ENCODE measurements around the gene NOTCH1. TPM values are rescaled to one million over a fixed set of nuclear protein-coding genes. Genes with fewer than 3 reads are reported as not detected.

Gene NOTCH1
- polyA plus RNA-seq, 1 donor from 2014 or later = 0.15 TPM

DNA sequence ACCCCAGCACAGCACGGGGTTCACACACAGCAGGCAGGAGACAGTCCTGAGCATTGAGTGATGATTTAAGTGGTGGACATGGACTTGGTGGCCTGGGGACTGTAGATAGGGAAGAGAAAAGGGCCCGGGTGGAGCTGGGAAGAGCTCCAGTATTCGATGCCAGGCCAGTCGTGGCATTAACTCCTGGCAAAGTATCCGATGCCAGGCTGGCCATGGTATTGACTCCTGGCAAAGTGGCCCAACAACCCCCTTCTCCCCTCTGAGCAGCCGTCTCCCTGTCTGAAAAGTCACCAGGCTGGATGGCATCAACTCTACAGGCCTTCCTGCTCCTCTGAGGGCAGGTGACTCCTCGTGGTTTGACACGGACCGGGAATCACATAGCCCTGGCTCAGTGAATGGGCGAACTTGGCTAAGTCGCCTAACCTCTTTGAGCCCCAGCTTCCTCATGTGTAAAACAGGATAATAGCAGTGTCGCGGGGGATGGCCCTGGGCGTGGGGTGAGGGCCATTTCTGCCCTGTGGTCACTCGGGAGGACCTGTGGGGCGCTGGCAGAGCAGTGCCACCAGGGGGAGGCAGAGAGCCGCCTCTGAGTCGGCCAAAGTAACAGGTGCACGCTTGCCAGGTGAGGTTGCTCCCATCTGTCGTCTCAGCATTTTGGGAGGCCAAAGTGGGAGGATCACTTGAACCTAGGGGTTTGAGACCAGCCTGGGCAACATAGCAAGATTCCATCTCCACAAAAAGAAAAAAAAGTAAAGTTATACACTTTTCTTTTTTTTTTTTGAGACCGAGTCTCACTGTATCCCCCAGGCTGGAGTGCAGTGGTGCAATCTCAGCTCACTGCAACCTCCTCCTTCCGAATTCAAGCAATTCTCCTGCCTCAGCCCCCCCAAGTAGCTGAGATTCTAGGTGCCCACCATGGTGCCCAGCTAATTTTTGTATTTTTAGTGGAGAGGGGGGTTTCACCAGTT lies 57.3 kb downstream of the NOTCH1 start:
- no peak overlapping the region for H3K9ac ChIP-seq (ENCODE audit: low read length)
- TF ChIP-seq POLR2AphosphoS5 (IDR thresholded peaks at IDR 0.05) = no peak
- peak; percentile 99 for TF ChIP-seq SMC3 (conservative IDR thresholded peaks at IDR 0.05; ENCODE audit: poor library complexity)
- TF ChIP-seq EP300 (conservative IDR thresholded peaks at IDR 0.05; ENCODE audit: poor library complexity, severe bottlenecking) = no peak
- TF ChIP-seq EZH2 (IDR thresholded peaks at IDR 0.05; ENCODE audit: borderline replicate concordance, insufficient read depth, low read length, poor library complexity, severe bottlenecking) = no peak
- no peak for TF ChIP-seq REST (IDR thresholded peaks at IDR 0.05; ENCODE audit: borderline replicate concordance)
- TF ChIP-seq RAD21 (conservative IDR thresholded peaks at IDR 0.05) = peak; percentile 96
- no peak for TF ChIP-seq TAF1 (IDR thresholded peaks at IDR 0.05; ENCODE audit: low read depth)
- TF ChIP-seq, protein P1, sequence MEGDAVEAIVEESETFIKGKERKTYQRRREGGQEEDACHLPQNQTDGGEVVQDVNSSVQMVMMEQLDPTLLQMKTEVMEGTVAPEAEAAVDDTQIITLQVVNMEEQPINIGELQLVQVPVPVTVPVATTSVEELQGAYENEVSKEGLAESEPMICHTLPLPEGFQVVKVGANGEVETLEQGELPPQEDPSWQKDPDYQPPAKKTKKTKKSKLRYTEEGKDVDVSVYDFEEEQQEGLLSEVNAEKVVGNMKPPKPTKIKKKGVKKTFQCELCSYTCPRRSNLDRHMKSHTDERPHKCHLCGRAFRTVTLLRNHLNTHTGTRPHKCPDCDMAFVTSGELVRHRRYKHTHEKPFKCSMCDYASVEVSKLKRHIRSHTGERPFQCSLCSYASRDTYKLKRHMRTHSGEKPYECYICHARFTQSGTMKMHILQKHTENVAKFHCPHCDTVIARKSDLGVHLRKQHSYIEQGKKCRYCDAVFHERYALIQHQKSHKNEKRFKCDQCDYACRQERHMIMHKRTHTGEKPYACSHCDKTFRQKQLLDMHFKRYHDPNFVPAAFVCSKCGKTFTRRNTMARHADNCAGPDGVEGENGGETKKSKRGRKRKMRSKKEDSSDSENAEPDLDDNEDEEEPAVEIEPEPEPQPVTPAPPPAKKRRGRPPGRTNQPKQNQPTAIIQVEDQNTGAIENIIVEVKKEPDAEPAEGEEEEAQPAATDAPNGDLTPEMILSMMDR (IDR thresholded peaks at IDR 0.05; ENCODE audit: poor library complexity, severe bottlenecking) = peak; percentile 97
- TF ChIP-seq MXI1 (conservative IDR thresholded peaks at IDR 0.05; ENCODE audit: poor library complexity, severe bottlenecking) = peak; percentile 19
- no peaks in the 10 kb centered on the region for H3K27me3 ChIP-seq (ENCODE audit: insufficient read depth, low read depth, low read length)
- no peak overlapping the region for H3K27ac ChIP-seq (ENCODE audit: low read length)
- no peak overlapping the region for H2AFZ ChIP-seq (ENCODE audit: low read depth, low read length)
- H3K79me2 ChIP-seq (replicated peaks; ENCODE audit: insufficient read depth, low read length) = no peaks in the 10 kb centered on the region
- no peaks in the 10 kb centered on the region for H4K20me1 ChIP-seq (ENCODE audit: insufficient read depth)
- no peak overlapping the region for H3K4me2 ChIP-seq (ENCODE audit: low read length)
- H3K9me3 ChIP-seq (ENCODE audit: low read length) = no peaks in the 10 kb centered on the region
- H3K9me2 ChIP-seq (ENCODE audit: insufficient read depth, low read length) = no peaks in the 10 kb centered on the region
- H3K4me3 ChIP-seq (ENCODE audit: low read length) = no peak overlapping the region
- H3F3A ChIP-seq (ENCODE audit: insufficient read depth, low read length, poor library complexity, severe bottlenecking) = no peaks in the 10 kb centered on the region
- no peaks in the 10 kb centered on the region for H3K36me3 ChIP-seq (ENCODE audit: insufficient read depth, low read length)

- Histone ChIP-seq H3K9me3 (ENCODE audit: low read length) (no peaks in the 10 kb centered on the region), H3K9ac (ENCODE audit: low read length) (no peak overlapping the region), H3K27me3 (ENCODE audit: insufficient read depth, low read depth, low read length) (no peaks in the 10 kb centered on the region), H4K20me1 (ENCODE audit: insufficient read depth) (no peaks in the 10 kb centered on the region), H3F3A (ENCODE audit: insufficient read depth, low read length, poor library complexity, severe bottlenecking) (no peaks in the 10 kb centered on the region), H3K4me3 (ENCODE audit: low read length) (no peak overlapping the region), H3K27ac (ENCODE audit: low read length) (no peak overlapping the region), H2AFZ (ENCODE audit: low read depth, low read length) (no peak overlapping the region), H3K9me2 (ENCODE audit: insufficient read depth, low read length) (no peaks in the 10 kb centered on the region), H3K79me2 (replicated peaks; ENCODE audit: insufficient read depth, low read length) (no peaks in the 10 kb centered on the region), H3K36me3 (ENCODE audit: insufficient read depth, low read length) (no peaks in the 10 kb centered on the region), H3K4me2 (ENCODE audit: low read length) (no peak overlapping the region)
- no peak for TF ChIP-seq RAD21 (conservative IDR thresholded peaks at IDR 0.05)
- TF ChIP-seq, protein P1 (IDR thresholded peaks at IDR 0.05; ENCODE audit: poor library complexity, severe bottlenecking) = no peak
- TF ChIP-seq MXI1 (conservative IDR thresholded peaks at IDR 0.05; ENCODE audit: poor library complexity, severe bottlenecking) = no peak
- no peak for TF ChIP-seq SMC3 (conservative IDR thresholded peaks at IDR 0.05; ENCODE audit: poor library complexity)
- TF ChIP-seq EP300 (conservative IDR thresholded peaks at IDR 0.05; ENCODE audit: poor library complexity, severe bottlenecking) = no peak
- no peak for TF ChIP-seq TAF1 (IDR thresholded peaks at IDR 0.05; ENCODE audit: low read depth)
- TF ChIP-seq EZH2 (IDR thresholded peaks at IDR 0.05; ENCODE audit: borderline replicate concordance, insufficient read depth, low read length, poor library complexity, severe bottlenecking) = no peak
- TF ChIP-seq POLR2AphosphoS5 (IDR thresholded peaks at IDR 0.05) = no peak
- TF ChIP-seq REST (IDR thresholded peaks at IDR 0.05; ENCODE audit: borderline replicate concordance) = no peak
These were observed 58.2 kb downstream of the NOTCH1 start for GRCh38 chr9:136487672-136488071.
